Large intestine (tissue), 12 donors: ENCODE measurements around the gene ACOT11. TPM values are rescaled to one million over a fixed set of nuclear protein-coding genes. Genes with fewer than 3 reads are reported as not detected.
A peak's percentile ranks its signal among the peaks of the same experiment; 100 is the strongest.

ENCODE experiments used
- DNase-seq, 2 donors: peaks; one replicate each; pipeline versions ENCODE4 v3.0.0 to v3.0.0-alpha.2; 2013
- H3K27ac ChIP-seq: one replicate; pipeline ENCODE4 v1.5.1; 2013; ENCODE audit warnings: low read length
- H3K27me3 ChIP-seq: 2 replicates; pipeline ENCODE4 v1.6.1; 2013; ENCODE audit warnings: low read length; ENCODE audit not compliant: control insufficient read depth, insufficient read depth
- H3K36me3 ChIP-seq: 2 replicates; pipeline ENCODE4 v1.6.1; 2013; ENCODE audit warnings: low read length; ENCODE audit not compliant: control insufficient read depth, insufficient read depth
- H3K4me1 ChIP-seq: one replicate; pipeline ENCODE4 v1.6.1; 2013; ENCODE audit warnings: low read length; ENCODE audit not compliant: control insufficient read depth, insufficient read depth
- H3K4me3 ChIP-seq: one replicate; pipeline ENCODE4 v1.5.1; 2013; ENCODE audit warnings: low read length
- H3K9me3 ChIP-seq: one replicate; pipeline ENCODE4 v1.6.1; 2013; ENCODE audit warnings: mild to moderate bottlenecking, low read depth, low read length, moderate library complexity; ENCODE audit not compliant: control insufficient read depth
- WGBS: methylation state at CpG from one replicate; pipeline ENCODE4 v1.1.5; 2013; ENCODE audit warnings: low lambda C conversion rate; ENCODE audit not compliant: insufficient coverage; 5-methylcytosine and 5-hydroxymethylcytosine counted together
- long read RNA-seq, 11 donors: transcript quantifications; one replicate each; lab custom pipeline, GENCODE V29; 2026
- polyA plus RNA-seq: library from polyadenylated mRNA; unstranded; fragments of 120-200 nt; gene quantifications from one replicate; pipeline ENCODE4 v1.2.1, GENCODE V29; 2013

ACOT11 gene
- 33.3 TPM for polyA plus RNA-seq
- long read RNA-seq, donor 1, result 0 reads
- long read RNA-seq, donor 2, result 0 reads
- long read RNA-seq, donor 3, result 0 reads
- long read RNA-seq, donor 4, result 0 reads
- long read RNA-seq, donor 5, result 0 reads
- long read RNA-seq, donor 6, result 0 reads
- long read RNA-seq, donor 7, result 0 reads
- long read RNA-seq, donor 8, partial matches to known transcripts, result 16 of 21 reads
- long read RNA-seq, donor 8, other reads (novel, unspliced or antisense), result 5 of 21 reads
- long read RNA-seq, donor 9, result 0 reads
- long read RNA-seq, donor 10, result 0 reads
- long read RNA-seq, donor 11, result 0 reads

DNA sequence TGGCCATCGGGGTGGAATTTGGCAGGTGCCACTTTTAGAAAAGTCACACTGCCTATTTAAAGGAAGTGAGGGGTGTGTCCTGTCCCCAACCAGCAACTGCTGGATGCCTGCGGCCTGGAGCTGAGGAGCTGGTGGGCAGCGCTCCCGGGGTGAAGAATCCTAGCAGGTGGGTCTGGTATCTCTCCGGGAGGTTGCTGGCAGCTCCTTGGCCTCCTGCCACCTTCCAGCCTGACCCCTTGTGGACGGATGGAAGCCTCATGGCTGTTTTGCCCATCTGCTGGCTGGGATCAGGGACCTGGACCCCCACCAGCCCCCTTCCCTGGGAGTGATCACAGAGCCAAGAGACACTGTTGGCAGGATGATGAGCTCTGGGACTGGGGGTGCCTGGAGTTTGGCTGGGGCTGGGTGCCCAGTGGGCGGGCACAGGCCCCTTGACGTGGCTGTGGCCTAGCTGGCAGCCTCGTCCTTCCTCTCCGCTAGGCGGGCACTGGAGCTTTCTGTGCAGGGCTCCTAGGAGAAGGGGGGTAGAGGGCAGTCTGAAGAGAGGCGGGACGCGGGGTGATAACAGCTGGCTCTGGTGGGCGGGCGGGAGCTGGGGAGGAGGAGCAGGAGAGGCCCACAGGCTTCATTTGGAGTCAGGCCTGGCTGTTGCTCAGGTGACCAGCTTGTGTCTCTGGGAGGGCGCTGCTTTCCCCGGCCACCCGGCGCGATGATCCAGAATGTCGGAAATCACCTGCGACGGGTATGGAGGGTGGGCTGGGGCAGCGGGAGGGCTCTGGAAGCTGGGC, at the start of gene ACOT11:
TSS of gene ACOT11 (plus strand) at position 628 of the 788 bp plus-strand sequence. CDS start at position 710, 82 bp downstream.
- no CpG with 5 or more reads among the region's 25 CpGs for WGBS
- Histone ChIP-seq H3K9me3 (no peaks in the 10 kb centered on the region), H3K36me3 (no peaks in the 10 kb centered on the region), H3K27me3 (no peaks in the 10 kb centered on the region), H3K27ac (peak within 1 kb of the TSS; percentile 45), H3K4me3 (no peak within 1 kb of the TSS), H3K4me1 (peaks cover 29% of the 10 kb centered on the region)
- DNase-seq, result peak; percentile 82 to 85

DNA sequence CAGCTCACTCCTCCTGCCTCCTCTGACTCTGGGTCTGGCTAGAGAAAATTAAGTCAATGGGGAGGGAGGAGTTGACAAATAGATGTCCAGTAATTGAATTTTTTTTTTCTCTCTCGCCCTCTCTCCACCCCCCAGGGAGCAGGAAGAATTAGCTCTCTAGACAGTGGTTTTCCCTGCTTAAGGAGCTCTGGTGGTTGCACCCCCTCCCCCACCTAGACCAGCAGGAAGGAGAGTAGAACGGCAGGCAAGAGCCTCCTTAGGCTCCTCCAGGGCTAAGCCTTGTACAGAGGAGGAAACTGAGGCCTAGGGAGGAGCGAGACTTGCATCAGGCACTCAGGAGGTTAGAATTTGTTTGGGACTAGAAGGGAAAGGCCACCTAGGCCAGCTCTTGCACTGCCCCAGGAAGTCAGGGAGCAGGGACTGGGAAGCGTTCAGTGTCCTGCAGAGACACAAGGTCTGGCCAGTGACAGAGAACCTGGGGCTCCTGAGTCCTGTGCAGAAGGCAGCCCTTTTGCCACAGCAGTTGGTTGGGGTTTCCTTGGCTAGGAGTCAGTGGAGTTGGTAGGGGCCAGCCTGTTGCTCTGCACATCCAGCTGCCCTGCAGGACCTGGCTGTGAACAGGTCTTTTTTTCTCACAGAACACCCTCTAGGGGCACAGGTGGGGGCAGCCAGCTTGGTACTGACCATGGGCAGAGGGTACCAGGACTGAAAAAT, 49.5 kb upstream of the ACOT11 start:
- Histone ChIP-seq H3K27ac (no peak overlapping the region), H3K27me3 (peaks cover 2% of the 10 kb centered on the region), H3K36me3 (no peaks in the 10 kb centered on the region), H3K4me1 (peaks cover 11% of the 10 kb centered on the region), H3K4me3 (no peak overlapping the region), H3K9me3 (peaks cover 4% of the 10 kb centered on the region)
- no CpG with 5 or more reads among the region's 4 CpGs for WGBS
- DNase-seq, result no peak

DNA sequence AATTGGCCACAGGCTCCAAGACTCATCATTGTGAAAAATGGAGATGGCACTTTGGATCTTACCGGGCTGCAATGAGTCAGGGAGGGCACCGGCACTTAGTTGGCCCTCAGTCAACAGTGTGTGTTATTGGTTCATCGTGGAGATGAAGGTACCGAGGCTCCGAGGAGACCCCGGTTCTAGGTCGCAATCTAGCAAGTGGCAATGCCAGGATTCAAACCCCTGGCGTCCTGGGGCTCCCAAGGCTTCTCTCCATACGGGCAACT, 49.0 kb upstream of the ACOT11 start:
- no peak for DNase-seq
- no peak overlapping the region for H3K27ac ChIP-seq
- peak overlapping the region; percentile 14 for H3K4me3 ChIP-seq
- no peaks in the 10 kb centered on the region for H3K36me3 ChIP-seq
- no CpG with 5 or more reads among the region's 9 CpGs for WGBS
- H3K9me3 ChIP-seq, result peaks cover 4% of the 10 kb centered on the region
- peaks cover 2% of the 10 kb centered on the region for H3K27me3 ChIP-seq
- peaks cover 11% of the 10 kb centered on the region for H3K4me1 ChIP-seq

DNA sequence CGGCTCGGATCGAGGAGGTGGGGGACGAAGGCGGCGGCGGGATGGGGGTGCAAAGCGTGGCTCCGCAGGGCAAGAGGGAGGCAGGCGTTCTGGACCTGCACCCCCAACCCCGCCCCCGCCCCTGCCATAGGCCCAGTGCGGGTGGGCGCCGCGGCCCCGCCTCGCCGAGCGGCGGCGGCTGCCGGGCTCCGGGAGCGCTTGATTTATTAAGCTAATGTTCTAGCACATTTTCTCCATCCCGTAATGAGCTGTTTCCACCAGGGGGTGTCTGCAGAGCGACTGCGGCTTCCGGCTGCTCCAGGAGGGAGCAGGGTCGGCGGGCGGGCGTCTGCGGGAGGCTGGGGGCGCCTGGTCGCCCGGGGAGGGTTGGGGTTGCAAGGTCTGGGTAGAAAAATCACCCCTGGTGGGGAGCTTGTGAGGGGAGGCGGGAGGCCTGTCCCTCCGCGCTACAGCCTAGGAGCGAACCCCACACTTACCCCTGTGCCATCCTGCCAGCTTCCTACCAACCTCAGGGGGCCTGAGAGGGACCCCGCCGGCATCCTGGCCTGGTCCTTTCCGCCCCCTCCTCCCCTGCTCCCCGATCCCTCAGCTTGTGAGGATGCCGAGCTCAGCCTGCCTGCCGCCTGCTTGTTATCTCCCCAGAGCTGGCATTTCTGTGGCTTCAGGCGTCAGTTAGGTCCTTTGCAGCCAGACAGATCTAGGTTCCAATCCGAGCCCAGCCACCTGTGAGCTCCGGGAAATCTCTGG, 48.5 kb upstream of the ACOT11 start:
- H3K27me3 ChIP-seq, result peaks cover 2% of the 10 kb centered on the region
- no peak overlapping the region for H3K27ac ChIP-seq

DNA sequence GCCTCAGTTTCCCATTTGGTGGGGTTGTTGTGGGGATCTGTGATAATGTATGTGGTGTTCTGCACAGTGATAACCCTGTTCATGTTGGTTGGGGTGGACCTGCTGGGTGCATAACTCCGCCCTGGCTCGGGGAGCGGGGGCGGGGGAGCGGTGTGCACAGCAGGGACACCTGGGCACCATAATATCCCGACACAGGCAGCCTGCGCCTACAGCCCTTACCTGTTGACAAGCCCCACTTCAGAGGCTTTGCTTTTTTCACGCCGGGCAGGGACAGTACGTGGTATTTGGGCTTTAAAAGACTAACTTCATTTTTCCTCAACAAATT, 48.0 kb upstream of the ACOT11 start:
- Histone ChIP-seq H3K4me1 (peaks cover 11% of the 10 kb centered on the region), H3K27me3 (peaks cover 2% of the 10 kb centered on the region), H3K4me3 (peak overlapping the region; percentile 23), H3K36me3 (no peaks in the 10 kb centered on the region), H3K9me3 (peaks cover 4% of the 10 kb centered on the region), H3K27ac (no peak overlapping the region)
- WGBS, result no CpG with 5 or more reads among the region's 10 CpGs
- DNase-seq, result no peak

More for the DNA sequence above, 48.5 kb upstream of the ACOT11 start:
- Histone ChIP-seq H3K9me3 (peaks cover 4% of the 10 kb centered on the region), H3K4me3 (peak overlapping the region; percentile 23), H3K36me3 (no peaks in the 10 kb centered on the region), H3K4me1 (peaks cover 11% of the 10 kb centered on the region)
- WGBS, result 0% methylated on average over 2 of the region's 50 CpGs
- peak in 1 of 2 donors; percentile 60 for DNase-seq

DNA sequence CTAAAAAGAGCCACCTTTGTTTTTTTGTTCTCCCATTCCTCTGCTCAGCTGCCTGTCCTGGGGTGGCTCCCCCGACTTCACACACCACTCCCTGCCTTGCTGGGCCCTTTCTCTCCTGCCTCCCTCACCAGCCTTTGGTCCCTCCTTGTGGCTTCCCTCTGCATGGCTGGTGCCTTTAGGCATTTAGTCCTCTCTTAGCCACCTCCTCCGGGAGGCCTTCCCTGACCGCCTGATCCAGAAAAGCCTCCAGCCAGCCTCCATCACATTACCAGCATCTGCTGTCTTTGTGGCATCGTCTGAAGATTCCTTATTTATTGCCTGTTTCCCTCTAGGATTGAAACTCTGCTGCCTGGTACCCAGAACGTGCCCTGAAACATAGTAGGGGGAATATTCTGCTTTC, 46.2 kb upstream of the ACOT11 start:
- WGBS, result 100% methylated on average over 1 of the region's 5 CpGs

DNA sequence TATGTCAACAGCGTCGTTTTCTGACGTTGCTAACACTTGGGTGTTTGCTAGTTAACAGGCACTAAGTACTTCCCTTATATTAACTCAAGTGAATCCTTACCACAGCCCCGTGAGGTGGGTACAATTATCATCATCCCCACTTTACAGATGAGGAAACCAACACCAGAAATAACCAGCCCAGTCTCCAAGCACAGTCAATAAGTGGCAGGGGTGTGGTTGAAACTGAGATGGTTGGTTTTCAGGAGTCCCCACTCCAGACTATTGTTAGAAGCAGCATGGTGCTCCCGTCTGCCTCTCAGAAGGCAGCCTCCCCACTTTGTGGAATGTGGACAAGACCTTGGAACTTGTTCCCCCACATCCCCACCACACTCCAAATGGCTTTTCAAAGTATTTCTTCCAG, 45.7 kb upstream of the ACOT11 start:
- Histone ChIP-seq H3K4me1 (peaks cover 11% of the 10 kb centered on the region), H3K36me3 (no peaks in the 10 kb centered on the region), H3K27me3 (peaks cover 2% of the 10 kb centered on the region), H3K27ac (no peak overlapping the region), H3K9me3 (peaks cover 2% of the 10 kb centered on the region), H3K4me3 (no peak overlapping the region)
- no CpG with 5 or more reads among the region's 5 CpGs for WGBS
- DNase-seq, result no peak

More for the DNA sequence above, 46.2 kb upstream of the ACOT11 start:
- Histone ChIP-seq H3K4me1 (peaks cover 11% of the 10 kb centered on the region), H3K36me3 (no peaks in the 10 kb centered on the region), H3K27ac (no peak overlapping the region), H3K27me3 (peaks cover 2% of the 10 kb centered on the region), H3K9me3 (peaks cover 4% of the 10 kb centered on the region), H3K4me3 (no peak overlapping the region)
- no peak for DNase-seq

DNA sequence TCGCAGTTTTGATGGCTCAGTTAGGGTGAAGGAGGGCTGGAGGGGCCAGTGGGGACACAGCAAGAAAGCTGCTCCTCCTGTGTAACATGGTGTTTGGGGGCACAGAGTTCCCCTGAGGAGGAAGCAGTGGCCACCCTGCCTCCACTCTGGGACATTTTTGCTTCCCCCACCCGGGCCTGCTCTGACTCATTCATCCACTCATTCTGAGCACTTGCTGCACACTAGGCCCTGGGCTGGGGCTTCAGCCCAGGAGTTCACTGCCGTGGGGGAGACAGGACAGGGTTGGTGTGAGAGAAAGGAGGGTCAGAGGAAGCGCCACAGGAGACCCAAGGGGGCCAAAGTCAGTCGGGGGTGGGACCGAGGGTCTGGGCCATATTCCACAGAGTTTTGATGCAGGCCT, 41.4 kb upstream of the ACOT11 start:
- H3K27me3 ChIP-seq, result no peaks in the 10 kb centered on the region
- DNase-seq, result no peak
- 100% methylated on average over 1 of the region's 6 CpGs for WGBS
- H3K4me1 ChIP-seq, result no peaks in the 10 kb centered on the region
- no peaks in the 10 kb centered on the region for H3K36me3 ChIP-seq
- peaks cover 3% of the 10 kb centered on the region for H3K9me3 ChIP-seq
- H3K4me3 ChIP-seq, result no peak overlapping the region
- no peak overlapping the region for H3K27ac ChIP-seq

DNA sequence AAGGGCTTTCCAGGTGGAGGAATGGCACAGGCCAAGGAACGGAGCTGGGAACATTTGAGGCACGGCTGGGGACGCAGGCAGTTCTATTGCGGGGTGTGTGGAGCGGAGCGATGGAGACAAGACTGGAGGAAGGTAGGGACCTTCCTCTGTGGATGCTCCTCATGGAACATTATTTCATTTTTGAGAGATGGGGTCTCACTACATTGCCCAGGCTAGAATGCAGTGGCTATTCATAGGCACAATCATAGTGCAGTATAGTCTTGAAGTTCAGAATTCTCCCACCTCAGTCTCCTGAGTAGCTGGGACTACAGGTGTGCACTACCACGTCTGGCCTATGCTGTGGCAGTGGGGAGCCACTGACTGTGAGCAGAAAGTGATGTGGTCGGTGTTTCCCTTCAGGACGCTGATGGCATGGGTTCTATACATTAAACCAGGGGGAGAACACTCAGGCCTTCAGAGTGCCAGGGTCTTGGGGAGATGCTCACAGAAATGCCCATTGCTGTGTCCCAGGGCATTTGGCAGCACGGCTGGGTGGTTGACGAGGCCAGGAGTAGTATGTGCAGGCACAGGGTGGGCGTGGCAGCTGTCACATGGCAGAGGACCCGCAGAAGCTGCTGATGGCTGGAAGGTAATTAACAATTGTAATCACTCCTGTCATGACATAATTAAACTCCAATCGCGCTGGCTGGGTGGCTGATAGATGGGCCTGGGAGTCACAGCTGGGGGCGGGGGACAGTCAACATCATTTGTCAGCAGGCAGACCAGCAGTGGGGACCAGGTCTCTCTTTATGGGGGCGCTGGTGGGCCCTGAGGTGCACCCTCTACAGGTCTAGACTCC, 40.8 kb upstream of the ACOT11 start:
- no peak for DNase-seq
- H3K4me3 ChIP-seq, result no peak overlapping the region
- peaks cover 3% of the 10 kb centered on the region for H3K9me3 ChIP-seq
- H3K36me3 ChIP-seq, result no peaks in the 10 kb centered on the region
- no peaks in the 10 kb centered on the region for H3K4me1 ChIP-seq
- WGBS, result 100% methylated on average over 1 of the region's 17 CpGs
- no peaks in the 10 kb centered on the region for H3K27me3 ChIP-seq
- H3K27ac ChIP-seq, result no peak overlapping the region
